Aorta (tissue), 5 donors: ENCODE data around the gene PLXNA4. TPM values are rescaled to one million over a fixed set of nuclear protein-coding genes. Genes with fewer than 3 reads are reported as not detected.

ENCODE experiments used
- ATAC-seq: fragments of 200-7000 bp; cut with Tn5 transposase; one replicate; pipeline ENCODE4 v1.9.1; 2022; ENCODE audit warnings: moderate library complexity; ENCODE audit not compliant: low FRiP score
- DNase-seq, 2 donors: peaks; one replicate each; pipeline ENCODE4 v3.0.0-alpha.2; 2020
- H3K27ac ChIP-seq, 2 donors: one replicate each; pipeline ENCODE4 v1.5.1; 2013; ENCODE audit warnings: low read length in 2 of 2, mild to moderate bottlenecking in 2 of 2, moderate library complexity in 2 of 2, control low read depth in 1 of 2, inconsistent platforms in 1 of 2, low read depth in 1 of 2
- H3K27me3 ChIP-seq, 2 donors: one replicate each; pipeline ENCODE4 v1.6.1; 2013; ENCODE audit warnings: control low read depth in 1 of 2, low read length in 1 of 2, mild to moderate bottlenecking in 1 of 2, moderate library complexity in 1 of 2; ENCODE audit not compliant: insufficient read depth in 2 of 2, control insufficient read depth in 1 of 2
- H3K36me3 ChIP-seq, 2 donors: one replicate each; pipeline ENCODE4 v1.6.1; 2013; ENCODE audit warnings: control low read depth in 1 of 2, low read length in 1 of 2, mild to moderate bottlenecking in 1 of 2; ENCODE audit not compliant: insufficient read depth in 2 of 2, control insufficient read depth in 1 of 2
- H3K4me1 ChIP-seq, 2 donors: one replicate each; pipeline ENCODE4 v1.6.1; 2013; ENCODE audit warnings: low read length in 2 of 2, control low read depth in 1 of 2, mild to moderate bottlenecking in 1 of 2, moderate library complexity in 1 of 2; ENCODE audit not compliant: insufficient read depth in 2 of 2, control insufficient read depth in 1 of 2
- H3K4me3 ChIP-seq, 2 donors: one replicate each; pipeline ENCODE4 v1.5.1; 2013; ENCODE audit warnings: low read length in 2 of 2, control low read depth in 1 of 2, mild to moderate bottlenecking in 1 of 2
- H3K9me3 ChIP-seq: one replicate; pipeline ENCODE4 v1.6.1; 2013; ENCODE audit warnings: mild to moderate bottlenecking, low read length; ENCODE audit not compliant: control insufficient read depth
- WGBS, 2 donors: extraction: QIAGEN DNeasy Blood & Tissue Kit; methylation state at CpG; one replicate each; pipeline ENCODE4 v1.1.7; 2013; 5-methylcytosine and 5-hydroxymethylcytosine counted together
- intact Hi-C, 2 donors: fragments of 100-400 bp; cut with DNase I; formaldehyde crosslinking; loops; one replicate each; pipeline versions ENCODE4 v1.14.2 to v1.15.0; 2022
- polyA plus RNA-seq, 2 donors: library from polyadenylated mRNA; stranded (reverse); fragments of 200-250 nt; gene quantifications; one replicate each; pipeline ENCODE4 v1.2.3, GENCODE V29; 2013
- total RNA-seq, 2 donors: library from RNA; stranded (reverse); fragmentation: NEBNext Ultra II Directional; extraction: Animal tissue kit (Norgen Biotek cat#: 25700); gene quantifications; one replicate each; pipeline ENCODE4 v1.2.1, GENCODE V29; 2021
- donor health status: healthy with polysubstance abuse.
- donor health status: Bipolar disorder and iron deficiency.
- donor health status: DM: no; HTN: no; CAD: no.
- donor health status: DM: no; HTN: no; CAD: no.
- donor health status: DM: yes; HTN: yes; CAD: no.

PLXNA4 gene
- total and polyA plus RNA-seq, 4 donors, result 0.59 to 30.1 (median 12.0) TPM

DNA sequence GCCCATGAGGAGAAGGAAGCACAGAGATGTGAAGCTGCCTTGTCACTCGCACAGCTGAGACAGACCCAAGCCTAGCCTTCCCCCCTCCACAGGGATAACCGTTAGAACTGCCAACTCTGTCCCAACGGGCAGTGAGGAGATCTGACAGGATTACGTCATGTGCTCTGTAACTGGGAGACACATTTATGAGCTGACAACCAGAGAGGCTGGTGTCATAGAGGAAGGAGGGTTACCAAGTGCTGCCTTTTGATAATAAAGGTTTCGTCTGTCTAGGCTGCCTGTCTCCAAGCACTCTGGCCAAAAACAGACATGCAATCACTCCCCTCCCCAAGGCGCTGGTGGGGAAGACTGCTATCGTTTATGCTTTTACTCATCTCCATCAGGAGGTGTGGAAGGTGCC lies 165.9 kb downstream of the PLXNA4 start:
- Histone ChIP-seq H3K4me3 (no peak overlapping the region), H3K9me3 (no peaks in the 10 kb centered on the region), H3K4me1 (no peaks in the 10 kb centered on the region), H3K36me3 (no peaks in the 10 kb centered on the region), H3K27me3 (no peaks in the 10 kb centered on the region), H3K27ac (no peak overlapping the region)
- ATAC-seq (peak; percentile 54), DNase-seq (no peak)
- intact Hi-C loops, result loop anchor here in 1 of 2 donors (10.0 kb wide), 1 partner anchor 466 kb away; no protein-coding TSS in a partner anchor
- 7 to 10% methylated on average over 7 of the region's 7 CpGs for WGBS, 2 donors

DNA sequence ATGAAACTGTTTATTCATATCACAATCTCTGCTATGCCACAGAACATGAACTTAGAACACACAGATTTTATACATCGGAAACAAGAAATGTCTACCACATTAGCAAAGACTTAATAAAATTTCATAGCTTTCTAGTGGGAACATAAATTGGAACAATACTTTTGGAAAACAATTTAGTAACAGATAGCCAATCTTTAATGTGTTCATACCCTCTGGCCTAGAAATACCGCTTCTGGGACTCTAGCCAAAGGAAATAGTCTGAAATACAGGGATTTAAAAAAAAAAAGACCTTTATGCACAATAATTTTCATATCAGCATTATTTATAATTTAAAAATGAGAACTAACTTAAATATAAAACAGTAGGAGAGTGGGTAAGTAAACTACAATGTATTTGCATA lies 168.5 kb downstream of the PLXNA4 start:
- Histone ChIP-seq H3K27me3 (no peaks in the 10 kb centered on the region), H3K27ac (no peak overlapping the region), H3K4me1 (no peaks in the 10 kb centered on the region), H3K9me3 (no peaks in the 10 kb centered on the region), H3K36me3 (no peaks in the 10 kb centered on the region), H3K4me3 (no peak overlapping the region)
- DNase-seq (no peak), ATAC-seq (no peak)
- 7 to 14% methylated on average over 2 of the region's 2 CpGs for WGBS, 2 donors
- intact Hi-C loops, result loop anchor here in 1 of 2 donors (5.0 kb wide), 1 partner anchor 95 kb away; no protein-coding TSS in a partner anchor

DNA sequence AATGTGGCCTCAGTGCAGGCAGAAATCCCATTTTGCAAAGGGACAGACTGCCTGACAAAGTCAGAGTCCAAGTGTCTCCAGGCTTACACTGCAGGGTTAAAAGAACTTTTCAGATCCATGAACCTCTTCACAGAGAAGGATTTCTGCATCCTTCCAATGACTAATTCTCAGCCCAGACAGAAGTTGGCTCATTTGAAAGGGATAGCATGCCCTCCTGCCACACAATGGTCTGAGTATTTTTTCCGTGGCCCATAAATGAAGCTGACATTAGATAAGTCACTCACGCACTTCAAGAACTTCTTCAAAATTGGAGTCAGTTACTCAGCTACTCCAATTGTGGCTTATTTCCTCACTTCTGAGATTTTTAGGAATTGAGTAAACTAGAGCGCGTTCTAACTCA lies 170.2 kb downstream of the PLXNA4 start:
- DNase-seq (no peak), ATAC-seq (no peak)
- intact Hi-C loops, result loop anchor here in 1 of 2 donors (5.0 kb wide), 1 partner anchor 96 kb away; no protein-coding TSS in a partner anchor
- Histone ChIP-seq H3K36me3 (no peaks in the 10 kb centered on the region), H3K27ac (no peak overlapping the region), H3K9me3 (no peaks in the 10 kb centered on the region), H3K4me3 (no peak overlapping the region), H3K4me1 (peaks cover 0 to 6% of the 10 kb centered on the region in 2 donors), H3K27me3 (no peaks in the 10 kb centered on the region)
- WGBS, 2 donors, result 58 to 64% methylated on average over 4 of the region's 4 CpGs

DNA sequence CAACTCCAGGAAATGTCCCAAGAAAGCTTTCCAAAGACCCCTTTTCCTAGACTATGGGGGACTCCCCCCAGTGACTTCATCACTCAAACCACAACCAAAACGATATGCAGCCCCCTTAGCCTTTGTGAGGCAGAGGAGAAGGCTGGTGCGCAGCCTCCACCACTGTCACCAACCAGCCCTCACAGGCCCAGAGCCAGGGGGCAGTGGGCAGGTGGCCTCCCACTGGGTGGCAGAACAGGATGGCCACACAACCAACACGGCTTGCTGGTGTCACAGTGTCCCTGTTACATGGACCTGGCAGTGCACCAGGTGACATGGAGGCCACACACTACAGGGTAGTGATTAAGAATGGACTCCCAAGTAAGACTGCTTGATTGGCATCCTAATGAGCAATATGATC lies 172.0 kb downstream of the PLXNA4 start:
- peaks cover 0 to 6% of the 10 kb centered on the region in 2 donors for H3K4me1 ChIP-seq
- no peak overlapping the region for H3K4me3 ChIP-seq
- intact Hi-C loops, result no loop called here
- DNase-seq (no peak), ATAC-seq (no peak)
- H3K9me3 ChIP-seq, result no peaks in the 10 kb centered on the region
- WGBS, 2 donors, result 85% methylated on average over 3 of the region's 3 CpGs
- no peak overlapping the region for H3K27ac ChIP-seq
- no peaks in the 10 kb centered on the region for H3K27me3 ChIP-seq
- H3K36me3 ChIP-seq, result no peaks in the 10 kb centered on the region

DNA sequence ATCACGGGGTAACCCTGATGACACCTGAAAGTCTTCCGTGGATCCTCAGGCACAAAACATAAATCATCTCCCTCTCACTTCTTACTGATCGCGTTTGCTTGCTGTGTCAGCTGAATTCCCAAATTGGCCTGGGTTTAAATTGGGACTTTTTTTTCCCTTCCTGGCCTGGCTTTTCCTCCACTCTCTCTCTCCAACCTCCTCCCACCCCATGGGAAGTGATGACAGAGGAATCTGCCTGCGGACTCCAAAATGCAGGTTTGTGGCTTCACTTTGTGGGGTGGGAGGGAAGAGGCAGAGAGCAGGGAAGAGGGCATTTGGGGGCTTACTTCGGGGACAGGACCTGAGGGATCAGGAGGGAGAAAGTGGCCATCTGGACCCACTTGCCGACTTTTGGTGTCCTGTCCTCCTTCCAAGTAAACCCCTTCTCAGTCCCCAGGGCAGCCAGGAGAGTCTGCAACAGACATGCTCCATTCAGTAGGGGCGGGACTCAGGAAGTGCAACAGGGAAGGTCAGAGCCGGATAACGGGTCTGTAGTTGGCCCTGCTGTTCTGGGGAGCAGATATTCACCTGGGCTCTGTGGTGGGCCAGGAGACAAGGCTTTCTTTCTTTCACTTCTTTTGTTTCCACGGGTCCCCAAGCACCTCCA lies 172.7 kb downstream of the PLXNA4 start:
- intact Hi-C loops, result no loop called here
- peak overlapping the region; percentile 39 to 58 for H3K27ac ChIP-seq
- no peaks in the 10 kb centered on the region for H3K36me3 ChIP-seq
- H3K4me1 ChIP-seq, result peaks cover 0 to 6% of the 10 kb centered on the region in 2 donors
- 28 to 29% methylated on average over 11 of the region's 11 CpGs for WGBS, 2 donors
- no peaks in the 10 kb centered on the region for H3K9me3 ChIP-seq
- H3K27me3 ChIP-seq, result no peaks in the 10 kb centered on the region
- no peak for DNase-seq
- ATAC-seq, result peak; percentile 24
- no peak overlapping the region for H3K4me3 ChIP-seq

DNA sequence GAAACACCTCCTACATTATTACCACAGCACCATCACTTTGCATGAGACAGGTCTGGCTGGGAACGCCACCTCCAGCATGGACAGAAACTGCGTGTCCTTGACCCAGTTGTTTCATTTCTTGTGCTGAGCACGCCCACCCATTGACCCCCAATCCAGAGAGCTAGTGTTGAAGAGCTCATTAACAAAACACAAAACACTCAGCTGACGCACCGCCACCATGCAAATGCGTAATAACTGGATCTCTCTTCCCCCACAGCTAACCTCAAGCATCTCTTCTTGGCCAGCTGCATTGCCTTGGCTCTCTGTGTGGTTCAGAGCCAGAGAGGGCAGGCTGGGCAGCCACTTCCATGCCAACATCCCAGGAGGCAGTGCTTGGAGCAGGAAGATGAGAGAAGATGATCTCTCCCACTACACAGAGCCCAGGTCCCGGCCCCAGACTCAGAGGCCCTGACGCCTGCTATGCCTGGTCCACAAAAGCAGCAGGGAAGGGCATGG lies 173.5 kb downstream of the PLXNA4 start:
- Histone ChIP-seq H3K9me3 (no peaks in the 10 kb centered on the region), H3K36me3 (no peaks in the 10 kb centered on the region), H3K4me3 (no peak overlapping the region), H3K4me1 (peaks cover 0 to 6% of the 10 kb centered on the region in 2 donors), H3K27ac (peak overlapping the region; percentile 14 to 58), H3K27me3 (no peaks in the 10 kb centered on the region)
- WGBS, 2 donors, result 10 to 11% methylated on average over 8 of the region's 8 CpGs
- peak; percentile 61 for ATAC-seq
- DNase-seq, result peak in 1 of 2 donors; percentile 69
- intact Hi-C loops, result no loop called here

DNA sequence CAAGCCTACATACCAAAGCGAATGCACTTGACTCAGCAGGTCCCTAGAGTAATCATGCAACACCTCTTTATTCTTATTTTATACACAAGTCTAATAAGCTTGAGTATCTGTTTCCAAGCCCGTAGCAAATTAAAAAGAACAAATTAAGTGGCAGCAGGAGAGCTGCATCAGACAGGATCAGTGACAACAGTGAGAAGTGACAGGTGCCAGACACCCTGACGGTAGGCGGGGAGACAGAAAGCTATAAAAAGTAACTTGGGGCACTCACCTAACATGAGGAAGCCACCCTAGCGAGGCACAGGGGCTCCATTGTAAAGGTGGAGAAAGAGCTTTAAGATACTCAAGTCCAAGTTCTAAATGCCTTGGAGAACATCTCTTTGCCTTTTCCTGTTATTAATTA lies 174.2 kb downstream of the PLXNA4 start:
- Histone ChIP-seq H3K36me3 (no peaks in the 10 kb centered on the region), H3K27ac (peak overlapping the region in 1 of 2 donors; percentile 16), H3K4me3 (no peak overlapping the region), H3K4me1 (peaks cover 0 to 6% of the 10 kb centered on the region in 2 donors), H3K9me3 (no peaks in the 10 kb centered on the region), H3K27me3 (no peaks in the 10 kb centered on the region)
- DNase-seq (no peak), ATAC-seq (no peak)
- intact Hi-C loops, result no loop called here
- WGBS, 2 donors, result 73 to 74% methylated on average over 5 of the region's 5 CpGs

DNA sequence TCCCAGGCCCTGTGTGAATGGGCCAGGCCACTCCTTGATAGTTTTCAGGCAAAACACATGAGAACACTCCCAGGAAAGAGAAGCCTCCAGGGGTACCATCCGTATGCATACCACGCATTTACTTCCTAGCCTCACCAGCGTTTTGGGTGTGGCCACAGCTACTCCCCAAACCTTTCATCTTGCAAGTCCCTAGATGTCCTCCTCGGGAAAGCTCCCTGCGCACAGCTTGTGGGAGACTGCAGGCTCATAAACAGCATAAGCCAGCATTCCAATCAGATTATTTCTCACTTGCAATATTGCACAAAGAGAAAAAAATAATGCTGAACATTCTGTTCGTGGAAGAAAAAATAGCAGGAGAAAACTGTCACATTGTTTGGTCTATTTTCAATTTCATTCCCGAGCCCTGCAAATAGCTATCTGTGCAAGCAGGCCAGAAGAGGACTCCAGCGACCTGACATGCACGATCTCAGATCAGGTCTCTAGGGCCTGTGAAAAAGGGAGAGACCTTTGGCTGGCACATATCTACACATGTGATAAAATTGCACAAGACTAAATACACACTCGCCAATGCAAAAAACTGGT lies 175.6 kb downstream of the PLXNA4 start:
- no peak overlapping the region for H3K4me3 ChIP-seq
- no peak for DNase-seq
- peaks cover 0 to 6% of the 10 kb centered on the region in 2 donors for H3K4me1 ChIP-seq
- intact Hi-C loops, result no loop called here
- H3K27ac ChIP-seq, result peak overlapping the region in 1 of 2 donors; percentile 47
- H3K36me3 ChIP-seq, result no peaks in the 10 kb centered on the region
- H3K9me3 ChIP-seq, result no peaks in the 10 kb centered on the region
- ATAC-seq, result peak; percentile 52
- 22 to 33% methylated on average over 10 of the region's 10 CpGs for WGBS, 2 donors
- H3K27me3 ChIP-seq, result no peaks in the 10 kb centered on the region

DNA sequence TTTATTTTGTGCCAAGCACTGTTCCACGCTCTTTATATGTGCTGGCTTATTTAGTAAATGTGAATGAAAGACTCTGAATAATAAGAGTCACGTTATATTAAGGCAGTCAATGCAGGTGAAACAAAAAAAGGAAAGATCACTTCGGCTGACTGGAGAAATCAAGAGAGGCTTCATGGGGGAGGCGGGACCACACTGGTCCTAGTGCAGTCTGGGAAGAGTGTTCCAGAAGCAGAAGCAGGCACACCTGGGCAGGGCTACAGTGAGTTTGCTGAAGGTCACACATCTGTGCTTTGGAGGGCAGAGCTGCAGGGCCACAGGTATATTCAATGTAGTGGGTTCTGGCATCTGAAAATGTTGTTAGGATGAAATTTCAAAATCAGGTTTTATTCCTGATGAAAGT lies 176.9 kb downstream of the PLXNA4 start:
- Histone ChIP-seq H3K9me3 (no peaks in the 10 kb centered on the region), H3K27me3 (no peaks in the 10 kb centered on the region), H3K36me3 (no peaks in the 10 kb centered on the region), H3K4me1 (peaks cover 0 to 6% of the 10 kb centered on the region in 2 donors), H3K4me3 (no peak overlapping the region), H3K27ac (no peak overlapping the region)
- 82 to 87% methylated on average over 4 of the region's 4 CpGs for whole genome bisulfite sequencing, 2 donors
- ATAC-seq (no peak), DNase-seq (no peak)
- intact Hi-C loops, result no loop called here
